Lower lobe of right lung (tissue), 2 donors: ENCODE data around the gene STK11. TPM values are rescaled to one million over a fixed set of nuclear protein-coding genes. Genes with fewer than 3 reads are reported as not detected.

Experiments used
- ATAC-seq, 2 donors: fragments of 200-7000 bp; cut with Tn5 transposase; one replicate each; pipeline ENCODE4 v1.9.1; 2020 to 2022; ENCODE audit warnings: mild to moderate bottlenecking in 2 of 2, moderate library complexity in 2 of 2
- DNase-seq: peaks from one replicate; pipeline ENCODE4 v3.0.0-alpha.2; 2020
- H3K27ac ChIP-seq: fragments of 200-600 bp; one replicate; pipeline ENCODE4 v1.8.0; 2022
- H3K27me3 ChIP-seq: fragments of 200-600 bp; one replicate; pipeline ENCODE4 v1.8.0; 2022; ENCODE audit warnings: low read depth
- H3K36me3 ChIP-seq: fragments of 200-600 bp; one replicate; pipeline ENCODE4 v1.8.0; 2022; ENCODE audit warnings: mild to moderate bottlenecking
- H3K4me1 ChIP-seq: fragments of 200-600 bp; one replicate; pipeline ENCODE4 v1.8.0; 2022
- H3K4me3 ChIP-seq: fragments of 200-600 bp; one replicate; pipeline ENCODE4 v1.8.0; 2022; ENCODE audit warnings: mild to moderate bottlenecking
- H3K9me3 ChIP-seq: fragments of 200-600 bp; one replicate; pipeline ENCODE4 v1.8.0; 2022
- intact Hi-C: fragments of 100-400 bp; cut with DNase I; formaldehyde crosslinking; loops from one replicate; pipeline ENCODE4 v1.11.0; 2022
- total RNA-seq: library from RNA; stranded (reverse); fragmentation: NEBNext Ultra II Directional; extraction: Animal tissue kit (Norgen Biotek cat#: 25700); gene quantifications from one replicate; pipeline ENCODE4 v1.2.1, GENCODE V29; 2021
- TF ChIP-seq, protein P1 (sequence below): fragments of 200-600 bp; IDR thresholded peaks from one replicate; pipeline ENCODE4 v1.8.0; 2022; ENCODE audit warnings: antibody characterized with exemption, mild to moderate bottlenecking
- donor health status: DM: no; HTN: yes; CAD: no; lungs with severe emphysema.

The STK11 gene
- total RNA-seq, 1 donor from 2014 or later = 50.5 TPM

DNA sequence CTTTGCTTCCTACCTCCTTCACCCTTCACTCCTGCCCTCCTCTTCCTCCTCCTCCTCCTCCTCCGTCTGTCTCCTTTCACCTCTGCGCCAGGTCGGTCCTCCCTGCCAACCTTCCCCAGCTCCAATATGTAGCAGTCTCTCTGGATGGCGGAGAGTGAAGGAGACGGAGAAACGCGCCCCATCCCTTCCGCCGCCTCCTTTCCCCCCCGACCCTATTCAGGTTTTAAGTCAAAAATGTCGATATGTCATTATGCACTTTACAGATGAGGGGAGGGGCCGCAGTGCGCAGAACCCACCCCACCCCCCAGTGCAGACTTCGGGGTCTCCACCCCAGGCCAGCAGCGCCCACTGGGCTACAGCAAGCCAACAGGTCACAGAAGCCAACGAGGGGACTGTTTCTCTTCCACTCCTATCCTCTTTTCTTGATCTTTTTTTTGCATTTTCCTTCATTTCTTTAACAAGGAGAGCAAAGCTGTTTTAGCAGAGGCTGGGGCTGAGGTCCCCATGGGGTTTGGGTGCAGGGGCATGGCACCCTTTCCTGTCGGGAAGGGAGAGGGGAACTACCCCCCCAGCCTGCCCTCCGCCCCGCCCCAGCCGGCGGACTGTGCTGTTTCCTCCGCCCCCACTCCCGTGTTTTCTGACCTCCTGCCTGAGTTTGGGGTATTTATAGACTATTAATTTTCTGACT lies 52.0 kb downstream of the STK11 start:
- H3K27ac ChIP-seq = peak overlapping the region; percentile 98
- no peak for DNase-seq
- intact Hi-C loops = no loop called here
- TF ChIP-seq, protein P1, sequence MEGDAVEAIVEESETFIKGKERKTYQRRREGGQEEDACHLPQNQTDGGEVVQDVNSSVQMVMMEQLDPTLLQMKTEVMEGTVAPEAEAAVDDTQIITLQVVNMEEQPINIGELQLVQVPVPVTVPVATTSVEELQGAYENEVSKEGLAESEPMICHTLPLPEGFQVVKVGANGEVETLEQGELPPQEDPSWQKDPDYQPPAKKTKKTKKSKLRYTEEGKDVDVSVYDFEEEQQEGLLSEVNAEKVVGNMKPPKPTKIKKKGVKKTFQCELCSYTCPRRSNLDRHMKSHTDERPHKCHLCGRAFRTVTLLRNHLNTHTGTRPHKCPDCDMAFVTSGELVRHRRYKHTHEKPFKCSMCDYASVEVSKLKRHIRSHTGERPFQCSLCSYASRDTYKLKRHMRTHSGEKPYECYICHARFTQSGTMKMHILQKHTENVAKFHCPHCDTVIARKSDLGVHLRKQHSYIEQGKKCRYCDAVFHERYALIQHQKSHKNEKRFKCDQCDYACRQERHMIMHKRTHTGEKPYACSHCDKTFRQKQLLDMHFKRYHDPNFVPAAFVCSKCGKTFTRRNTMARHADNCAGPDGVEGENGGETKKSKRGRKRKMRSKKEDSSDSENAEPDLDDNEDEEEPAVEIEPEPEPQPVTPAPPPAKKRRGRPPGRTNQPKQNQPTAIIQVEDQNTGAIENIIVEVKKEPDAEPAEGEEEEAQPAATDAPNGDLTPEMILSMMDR = no peak
- peaks cover 91% of the 10 kb centered on the region for H3K4me1 ChIP-seq
- H3K27me3 ChIP-seq = no peaks in the 10 kb centered on the region
- H3K9me3 ChIP-seq = no peaks in the 10 kb centered on the region
- H3K4me3 ChIP-seq = peak overlapping the region; percentile 76
- no peak for ATAC-seq
- H3K36me3 ChIP-seq = peaks cover 48% of the 10 kb centered on the region

DNA sequence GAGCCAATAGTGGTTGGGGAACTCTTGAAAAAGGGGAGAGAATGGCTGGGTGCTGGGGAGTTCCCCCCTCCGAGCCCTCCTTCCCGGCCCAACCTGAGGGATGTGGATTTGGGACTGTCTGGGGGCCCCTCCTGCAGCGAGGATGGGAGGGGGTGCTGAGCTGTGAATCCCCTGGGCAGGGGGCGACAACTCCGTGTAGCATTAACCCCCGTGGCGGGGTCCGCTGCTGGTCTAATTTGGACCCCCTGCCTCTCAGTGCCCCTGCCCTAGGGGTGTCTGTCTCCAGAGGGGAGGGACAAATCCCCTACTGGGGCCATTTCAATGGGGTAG lies 52.5 kb downstream of the STK11 start:
- Histone ChIP-seq H3K27me3 (no peaks in the 10 kb centered on the region), H3K27ac (peak overlapping the region; percentile 98), H3K36me3 (peaks cover 48% of the 10 kb centered on the region), H3K4me3 (peak overlapping the region; percentile 76), H3K4me1 (peaks cover 94% of the 10 kb centered on the region), H3K9me3 (no peaks in the 10 kb centered on the region)
- intact Hi-C loops = no loop called here
- DNase-seq (no peak), ATAC-seq (no peak)
- TF ChIP-seq, protein P1 = no peak

DNA sequence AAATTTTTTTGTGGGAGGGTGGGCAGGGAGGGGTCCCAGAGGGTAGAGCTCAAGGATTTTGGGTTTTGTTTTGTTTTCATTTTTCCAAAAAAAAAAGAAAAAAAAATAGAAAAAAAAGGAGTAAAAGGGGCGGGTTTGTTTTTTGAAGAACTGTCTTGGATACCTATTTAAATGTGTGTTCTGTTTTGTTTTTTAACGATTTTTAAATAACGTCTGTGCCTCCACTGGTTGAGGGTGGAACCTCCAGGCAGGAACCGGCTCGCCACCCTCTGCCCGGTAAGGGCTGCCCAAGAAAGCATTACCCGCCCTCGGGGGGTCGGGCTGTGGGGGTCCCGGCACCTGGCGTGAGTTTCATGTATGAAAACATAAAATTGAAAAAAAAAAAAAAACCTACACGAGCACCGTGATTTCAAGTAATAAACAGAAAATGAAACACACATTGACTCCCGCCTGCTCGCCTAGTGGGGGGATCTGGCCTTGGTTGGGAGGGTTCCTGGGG lies 53.2 kb downstream of the STK11 start:
- Histone ChIP-seq H3K27me3 (no peaks in the 10 kb centered on the region), H3K4me3 (peak overlapping the region; percentile 76), H3K4me1 (peaks cover 89% of the 10 kb centered on the region), H3K36me3 (peaks cover 44% of the 10 kb centered on the region), H3K9me3 (no peaks in the 10 kb centered on the region), H3K27ac (peak overlapping the region; percentile 98)
- TF ChIP-seq, protein P1 = no peak
- intact Hi-C loops = no loop called here
- ATAC-seq = no peak
- DNase-seq = no peak

DNA sequence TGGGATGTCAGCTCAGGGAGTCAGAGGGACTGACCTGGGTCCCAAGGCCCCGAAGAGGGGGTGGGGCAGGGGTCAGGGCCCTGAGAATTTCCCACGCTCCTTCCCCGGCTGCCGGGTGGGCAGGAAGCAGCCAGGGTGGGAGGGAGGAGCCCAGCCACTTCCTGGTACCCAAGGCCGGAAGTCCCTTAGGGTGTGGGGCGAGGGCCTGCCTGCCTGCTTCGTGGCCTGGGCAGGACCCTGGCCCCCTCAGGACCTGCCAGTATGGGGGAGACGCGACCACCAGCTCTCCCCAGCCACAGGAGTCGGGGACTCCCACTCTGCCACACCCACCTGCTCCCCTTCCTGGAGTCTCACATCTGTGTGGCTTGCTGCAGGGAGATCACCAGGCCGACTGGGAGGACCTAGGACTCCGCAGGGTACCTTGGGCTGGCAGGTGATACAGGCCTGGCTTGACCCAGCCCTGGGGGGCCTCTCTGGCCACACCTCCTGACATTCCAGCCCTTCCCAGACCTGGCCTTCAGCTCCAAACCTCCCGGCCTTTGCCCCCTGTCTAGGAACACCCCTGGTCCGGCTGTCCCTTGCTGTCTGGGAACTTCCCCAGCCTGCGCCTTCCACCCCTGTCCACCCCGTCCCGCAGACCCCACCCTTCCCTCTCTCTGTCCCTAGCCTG lies 53.8 kb downstream of the STK11 start:
- TF ChIP-seq, protein P1 = no peak
- peaks cover 83% of the 10 kb centered on the region for H3K4me1 ChIP-seq
- H3K27me3 ChIP-seq = no peaks in the 10 kb centered on the region
- peak overlapping the region; percentile 98 for H3K27ac ChIP-seq
- no peaks in the 10 kb centered on the region for H3K9me3 ChIP-seq
- DNase-seq (peak; percentile 88), ATAC-seq (peak; percentile 7 to 18)
- intact Hi-C loops = no loop called here
- peaks cover 39% of the 10 kb centered on the region for H3K36me3 ChIP-seq
- peak overlapping the region; percentile 76 for H3K4me3 ChIP-seq

DNA sequence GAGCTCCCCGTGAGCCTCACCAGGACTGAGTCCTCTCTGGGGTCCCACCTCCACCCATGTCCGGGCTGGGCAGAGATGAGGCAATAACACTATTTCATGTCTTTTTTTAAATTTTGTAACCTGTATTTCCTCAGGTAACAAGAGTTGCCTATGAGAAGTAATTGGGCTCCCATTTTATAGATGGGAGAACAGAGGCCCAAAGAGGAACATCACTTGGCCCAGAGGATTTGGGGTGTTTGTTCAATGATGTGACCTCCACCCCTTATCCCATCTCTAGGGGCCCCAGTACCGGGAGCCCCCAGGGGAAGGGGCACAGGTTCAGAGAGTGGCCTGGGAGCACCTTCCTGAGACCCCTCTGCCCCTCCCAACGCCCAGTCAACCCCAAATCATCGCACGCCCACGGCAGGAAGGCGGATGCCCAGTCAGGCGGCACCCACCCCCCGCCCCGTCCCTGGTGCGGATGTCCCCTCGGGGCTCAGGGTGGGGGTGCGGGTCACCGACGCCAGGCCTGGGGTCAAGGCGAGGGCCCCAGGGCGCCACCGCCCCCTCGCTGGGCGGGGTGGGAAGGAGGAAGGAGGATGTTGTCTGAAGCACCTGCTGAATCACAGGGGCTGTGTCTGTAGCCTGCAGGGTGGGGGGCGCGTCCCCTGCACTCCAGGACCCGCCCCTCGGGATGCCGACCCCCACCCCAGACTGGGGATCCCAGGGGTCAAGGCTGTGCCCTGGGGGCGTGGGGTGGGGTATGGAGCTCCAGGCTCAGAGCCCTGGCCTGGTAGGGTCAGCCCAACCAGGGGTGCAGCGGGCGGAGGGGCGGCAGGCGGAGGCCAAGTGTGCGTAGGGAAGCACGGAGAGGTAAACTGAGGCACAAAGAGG lies 54.5 kb downstream of the STK11 start:
- TF ChIP-seq, protein P1 = no peak
- Histone ChIP-seq H3K4me3 (peak overlapping the region; percentile 76), H3K27ac (peak overlapping the region; percentile 98), H3K27me3 (no peaks in the 10 kb centered on the region), H3K4me1 (peaks cover 82% of the 10 kb centered on the region), H3K36me3 (peaks cover 31% of the 10 kb centered on the region), H3K9me3 (no peaks in the 10 kb centered on the region)
- intact Hi-C loops = no loop called here
- ATAC-seq = peak; percentile 2 to 4
- DNase-seq = peak; percentile 72
